GM21786 (cell line): ENCODE results near the gene ZNF362.
"Not testable (repeated sequence)": the region's sequence is repeated elsewhere in the genome, so short reads cannot be mapped to it uniquely, and the experiment has no call there.

Experiments
- ATAC-seq: cut with Tn5 transposase; IDR thresholded peaks from one replicate; pipeline ENCODE4 v1.9.1; 2021; ENCODE audit not compliant: unreplicated experiment

Gene ZNF362

GRCh38 chr1:33282791-33283190 lies 26.5 kb downstream of the ZNF362 start:
- ATAC-seq = no peak

- no peak for ATAC-seq
Observed at GRCh38 chr1:33284049-33284448, 27.8 kb downstream of the ZNF362 start.

- no peak for ATAC-seq
Observed at GRCh38 chr1:33286451-33287185, 30.3 kb downstream of the ZNF362 start.

GRCh38 chr1:33287317-33287716 lies 31.0 kb downstream of the ZNF362 start:
- ATAC-seq = no peak

- no peak for ATAC-seq
Observed at GRCh38 chr1:33288976-33289857, 32.9 kb downstream of the ZNF362 start.

GRCh38 chr1:33289858-33290154 lies 33.5 kb downstream of the ZNF362 start:
- no peak for ATAC-seq

- not testable (repeated sequence) for ATAC-seq
Observed at GRCh38 chr1:33290615-33291014, 34.3 kb downstream of the ZNF362 start.

- no peak for ATAC-seq
Observed at GRCh38 chr1:33292726-33293340, 36.5 kb downstream of the ZNF362 start.

GRCh38 chr1:33294071-33295010 lies 38.0 kb downstream of the ZNF362 start:
- no peak for ATAC-seq

- no peak for ATAC-seq
Observed at GRCh38 chr1:33295023-33295422, 38.7 kb downstream of the ZNF362 start.

GRCh38 chr1:33295450-33296081 lies 39.3 kb downstream of the ZNF362 start:
- no peak for ATAC-seq

GRCh38 chr1:33296082-33296458 lies 39.8 kb downstream of the ZNF362 start:
- ATAC-seq = no peak

- no peak for ATAC-seq
Observed at GRCh38 chr1:33296824-33297223, 40.5 kb downstream of the ZNF362 start.

GRCh38 chr1:33297911-33298622 lies 41.8 kb downstream of the ZNF362 start:
- ATAC-seq = no peak

- ATAC-seq = no peak
Observed at GRCh38 chr1:33298623-33299277, 42.5 kb downstream of the ZNF362 start.

GRCh38 chr1:33299461-33300155 lies 43.3 kb downstream of the ZNF362 start:
- ATAC-seq = no peak

GRCh38 chr1:33300673-33301072 lies 44.4 kb downstream of the ZNF362 start:
- ATAC-seq = no peak

GRCh38 chr1:33301273-33301984 lies 45.1 kb downstream of the ZNF362 start:
- no peak for ATAC-seq
